Measurements from ENCODE around the gene CARD16.
"Not testable (repeated sequence)": the region's sequence is repeated elsewhere in the genome, so short reads cannot be mapped to it uniquely, and the experiment has no call there.

The CARD16 gene

DNA sequence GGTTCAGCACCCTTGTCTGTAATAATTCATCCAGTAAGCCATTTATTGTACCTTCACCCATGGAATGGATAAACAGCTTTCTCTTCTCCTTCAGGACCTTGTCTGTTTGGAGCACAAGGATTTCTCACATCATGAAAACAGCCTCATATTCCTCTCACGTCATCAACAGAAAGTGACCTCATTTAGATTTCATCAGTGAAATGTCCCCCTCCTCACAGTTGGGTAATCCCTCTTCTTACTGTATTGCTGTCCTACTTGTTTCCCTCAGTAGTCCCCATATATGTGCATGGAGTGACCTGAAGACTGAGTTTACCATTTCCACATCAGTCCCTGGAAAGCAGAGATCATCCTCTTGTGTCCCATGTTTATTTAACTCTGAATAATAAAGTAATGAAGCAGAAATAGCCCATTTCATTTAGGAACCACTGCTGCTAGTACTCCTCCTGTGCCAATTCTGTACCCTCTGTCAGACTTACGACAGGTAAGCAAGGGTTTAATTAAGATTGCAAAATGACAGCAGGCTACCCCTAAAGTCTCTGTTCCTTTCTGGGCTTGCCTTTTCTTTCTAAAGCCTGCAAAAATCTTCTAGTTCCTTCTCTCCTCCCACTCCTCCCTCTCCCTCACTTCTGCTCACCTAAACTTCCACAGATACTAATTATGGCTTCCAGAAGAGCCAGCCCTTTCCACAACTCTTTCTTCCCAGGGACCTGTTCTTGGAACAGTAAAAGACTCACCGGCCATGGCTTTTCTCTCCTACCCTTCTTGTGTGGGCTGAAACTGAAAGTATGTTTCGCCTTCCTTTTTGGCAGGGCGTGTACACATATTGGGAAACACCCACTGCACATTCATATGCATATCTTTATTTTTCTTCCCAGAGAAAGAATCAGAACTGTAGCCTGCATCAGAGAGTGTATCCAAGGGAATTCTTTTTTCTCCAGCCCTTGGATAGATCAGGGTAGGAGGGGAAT, at the start of gene CARD16:
Gene CARD16, minus strand, starts transcription at position 779 of the 968 bp plus-strand sequence. Its CDS starts 38 bp downstream, at position 741.
- not testable (repeated sequence) for H3K27ac ChIP-seq

DNA sequence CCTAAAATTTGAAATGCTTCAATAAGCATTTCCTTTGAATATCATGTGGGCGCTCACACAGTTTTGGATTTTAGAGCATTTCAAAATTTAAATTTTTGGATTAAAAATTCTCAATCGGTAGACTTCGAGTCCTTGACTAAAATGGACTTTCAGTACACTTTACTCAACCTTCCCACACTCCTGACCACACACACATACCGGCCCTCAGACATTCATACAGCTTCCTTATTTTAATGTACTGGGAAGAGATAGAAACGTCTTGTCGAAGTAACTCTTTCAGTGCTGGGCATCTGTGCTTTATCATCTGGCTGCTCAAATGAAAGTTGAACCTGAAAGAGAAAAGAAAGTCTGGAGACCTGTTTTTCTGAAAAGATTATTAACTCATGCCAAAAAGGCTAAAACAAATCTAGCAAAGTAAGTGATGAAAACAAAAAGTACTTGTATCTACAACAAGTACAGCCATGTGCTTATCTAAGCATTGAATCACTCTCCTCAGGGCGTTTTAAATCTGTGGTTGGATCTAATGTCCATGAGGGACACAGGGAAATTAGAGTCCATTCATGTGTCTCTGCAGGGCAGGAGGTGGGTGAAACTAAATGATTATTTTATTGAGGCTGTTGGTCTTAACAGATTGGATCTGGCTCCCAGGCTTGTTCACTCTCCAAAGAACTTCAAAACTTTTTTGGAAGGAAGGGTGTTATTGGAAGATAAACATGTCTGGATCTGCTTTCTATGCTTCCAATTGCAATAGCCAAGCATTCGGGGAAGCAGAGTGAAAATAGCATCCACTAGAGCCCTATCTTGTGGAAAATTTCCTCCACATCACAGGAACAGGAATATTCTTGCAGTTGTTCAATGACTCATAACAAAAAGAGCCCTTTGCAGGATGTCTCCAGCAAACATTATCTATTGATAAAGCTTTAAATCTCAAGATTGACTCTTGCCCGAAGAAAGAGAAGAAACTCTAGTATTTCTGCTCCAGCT, 47.4 kb upstream of the CARD16 start:
- TF ChIP-seq ZFX (IDR thresholded peaks at IDR 0.05) = no peak
- TF ChIP-seq, protein P1, sequence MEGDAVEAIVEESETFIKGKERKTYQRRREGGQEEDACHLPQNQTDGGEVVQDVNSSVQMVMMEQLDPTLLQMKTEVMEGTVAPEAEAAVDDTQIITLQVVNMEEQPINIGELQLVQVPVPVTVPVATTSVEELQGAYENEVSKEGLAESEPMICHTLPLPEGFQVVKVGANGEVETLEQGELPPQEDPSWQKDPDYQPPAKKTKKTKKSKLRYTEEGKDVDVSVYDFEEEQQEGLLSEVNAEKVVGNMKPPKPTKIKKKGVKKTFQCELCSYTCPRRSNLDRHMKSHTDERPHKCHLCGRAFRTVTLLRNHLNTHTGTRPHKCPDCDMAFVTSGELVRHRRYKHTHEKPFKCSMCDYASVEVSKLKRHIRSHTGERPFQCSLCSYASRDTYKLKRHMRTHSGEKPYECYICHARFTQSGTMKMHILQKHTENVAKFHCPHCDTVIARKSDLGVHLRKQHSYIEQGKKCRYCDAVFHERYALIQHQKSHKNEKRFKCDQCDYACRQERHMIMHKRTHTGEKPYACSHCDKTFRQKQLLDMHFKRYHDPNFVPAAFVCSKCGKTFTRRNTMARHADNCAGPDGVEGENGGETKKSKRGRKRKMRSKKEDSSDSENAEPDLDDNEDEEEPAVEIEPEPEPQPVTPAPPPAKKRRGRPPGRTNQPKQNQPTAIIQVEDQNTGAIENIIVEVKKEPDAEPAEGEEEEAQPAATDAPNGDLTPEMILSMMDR (conservative IDR thresholded peaks at IDR 0.05) = no peak
- H3K27ac ChIP-seq = no peak overlapping the region

DNA sequence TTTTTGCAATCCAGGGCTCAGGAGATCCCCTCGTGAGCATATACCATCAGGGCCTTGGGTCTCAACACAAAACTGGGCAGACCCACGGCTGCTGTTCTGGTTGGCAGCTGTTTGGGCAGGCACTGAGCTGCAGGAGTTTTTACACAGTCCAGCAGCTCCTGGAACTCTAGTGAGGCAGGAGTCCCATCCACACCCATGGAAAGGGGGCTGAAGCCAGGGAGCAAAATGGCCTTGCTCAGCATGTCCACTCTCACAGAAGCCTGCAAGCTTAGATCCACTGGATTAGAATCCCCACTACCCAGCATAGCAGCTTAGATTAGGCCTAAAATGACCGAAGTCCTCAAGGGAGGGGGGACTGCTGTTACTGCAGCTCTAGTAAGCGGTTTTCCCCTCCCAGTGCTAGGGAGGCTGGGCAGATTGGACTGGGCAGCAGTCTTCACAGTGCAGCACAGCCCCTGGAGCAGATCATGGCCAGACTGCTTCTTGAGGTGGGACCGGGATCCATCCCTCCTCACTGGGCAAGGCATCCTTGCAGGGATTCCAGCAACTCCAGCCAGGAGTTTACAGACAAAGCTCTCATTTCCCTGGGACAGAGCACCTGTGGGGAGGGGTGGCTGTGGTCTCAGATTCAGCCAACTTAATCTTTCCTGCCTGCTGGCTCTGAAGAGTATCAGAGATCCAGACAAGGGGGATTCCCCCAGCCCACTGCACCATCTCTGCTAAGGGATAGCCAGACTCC, 36.4 kb upstream of the CARD16 start:
- no peak overlapping the region for H3K27ac ChIP-seq
- no peak for TF ChIP-seq ZFX (IDR thresholded peaks at IDR 0.05)
- TF ChIP-seq, protein P1 (conservative IDR thresholded peaks at IDR 0.05) = no peak

DNA sequence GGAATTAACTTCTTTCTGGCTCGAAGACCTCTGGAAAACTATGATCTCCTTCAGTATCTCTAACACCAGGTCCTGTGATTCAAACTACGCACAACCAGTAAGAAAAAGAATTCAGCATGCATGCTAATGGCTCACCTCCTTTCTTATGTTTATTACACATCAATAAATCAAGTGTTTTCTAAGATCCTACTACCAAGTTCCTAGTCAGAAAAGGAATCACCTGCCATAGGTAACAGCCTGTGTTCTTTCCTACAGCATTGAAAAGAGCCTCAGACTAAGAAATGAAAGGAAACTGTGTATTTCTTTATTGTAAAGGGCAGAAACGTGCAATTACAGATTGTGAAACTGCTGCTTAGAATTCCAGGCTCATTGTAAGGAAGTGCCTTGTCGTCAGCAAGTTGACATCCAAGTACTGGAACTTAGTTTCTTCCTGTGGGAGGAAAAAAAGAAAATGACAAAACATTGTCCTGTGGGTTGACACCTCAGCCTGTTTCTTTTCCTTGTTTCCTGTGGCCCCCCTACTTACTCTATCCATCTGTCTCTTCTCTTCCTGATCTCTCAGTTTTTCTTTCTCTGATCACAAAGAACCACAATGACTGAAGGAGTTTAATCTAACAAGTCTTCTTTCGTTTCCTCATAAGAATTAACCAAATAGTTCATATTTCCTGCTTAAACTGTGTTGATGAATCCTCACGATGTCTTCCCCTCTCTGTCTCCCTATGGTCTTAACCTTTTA, 35.2 kb upstream of the CARD16 start:
- H3K27ac ChIP-seq = not testable (repeated sequence)

DNA sequence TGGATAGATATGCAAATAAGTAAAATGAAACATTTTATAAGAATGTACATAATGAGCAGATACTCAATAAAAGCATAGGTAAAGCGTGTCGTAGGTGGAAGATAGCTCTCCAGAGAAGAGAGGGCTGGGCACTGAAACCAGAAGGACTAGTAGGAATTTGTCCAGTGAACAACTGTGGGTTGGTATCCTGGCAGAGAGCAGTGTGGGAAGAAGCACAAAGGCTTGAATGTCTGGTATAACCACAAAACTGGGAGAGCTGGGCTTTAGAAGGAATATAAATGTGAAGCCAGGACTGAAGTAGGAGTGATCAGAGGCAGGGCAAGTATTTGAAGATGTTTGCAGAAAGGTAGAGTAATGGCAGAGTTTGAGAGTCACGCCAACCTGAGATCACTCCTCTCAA, 33.1 kb upstream of the CARD16 start:
- H3K27ac ChIP-seq = no peak overlapping the region
- no peak for TF ChIP-seq ZFX (IDR thresholded peaks at IDR 0.05)

DNA sequence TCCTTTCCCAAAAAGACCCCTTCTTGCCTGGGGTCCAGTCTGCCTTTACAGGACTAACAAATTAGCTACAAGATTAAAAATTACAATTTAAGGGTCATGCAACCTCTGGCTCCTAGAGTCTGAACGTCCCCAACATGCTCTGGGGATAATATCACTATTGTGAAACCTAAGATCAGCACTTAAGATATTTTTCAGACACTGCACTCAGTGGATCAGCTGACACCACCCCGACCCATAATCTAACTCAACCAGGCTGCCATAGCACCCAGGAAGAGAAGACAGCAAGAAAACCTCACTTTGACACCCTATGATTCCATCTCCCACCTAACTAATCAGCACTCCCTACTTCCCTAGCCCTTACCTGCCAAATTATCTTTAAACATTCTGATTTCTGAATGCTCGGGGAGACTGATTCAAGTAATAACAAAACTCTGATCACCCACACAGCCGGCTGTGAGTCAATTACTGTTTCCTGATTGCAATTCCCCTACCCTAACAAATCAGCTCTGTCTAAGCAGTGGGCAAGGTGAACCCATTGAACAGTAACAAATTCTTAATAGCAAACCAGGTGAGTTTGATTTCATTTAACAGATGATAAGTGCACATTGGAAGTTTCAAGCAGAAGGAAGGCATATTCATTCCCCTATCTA, 32.1 kb upstream of the CARD16 start:
- H3K27ac ChIP-seq = not testable (repeated sequence)

DNA sequence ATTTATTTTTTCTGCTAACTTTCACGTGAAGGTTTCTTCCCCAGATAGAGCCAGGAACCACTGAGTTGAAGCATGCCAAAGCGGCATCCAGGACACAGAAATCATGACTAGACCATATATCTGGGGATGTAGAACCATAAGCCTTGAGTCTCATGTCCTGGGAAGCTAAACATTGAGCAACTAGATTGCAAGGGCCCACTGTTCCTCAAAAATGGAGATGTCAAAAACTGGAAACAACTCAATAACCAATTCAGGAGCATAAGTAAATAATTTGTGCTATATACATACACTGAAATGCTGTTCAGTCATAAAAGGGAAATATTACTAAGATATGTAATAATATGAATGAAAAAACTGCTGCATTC, 29.0 kb upstream of the CARD16 start:
- TF ChIP-seq, protein P1 (conservative IDR thresholded peaks at IDR 0.05) = no peak
- no peak for TF ChIP-seq ZFX (IDR thresholded peaks at IDR 0.05)
- H3K27ac ChIP-seq = no peak overlapping the region

DNA sequence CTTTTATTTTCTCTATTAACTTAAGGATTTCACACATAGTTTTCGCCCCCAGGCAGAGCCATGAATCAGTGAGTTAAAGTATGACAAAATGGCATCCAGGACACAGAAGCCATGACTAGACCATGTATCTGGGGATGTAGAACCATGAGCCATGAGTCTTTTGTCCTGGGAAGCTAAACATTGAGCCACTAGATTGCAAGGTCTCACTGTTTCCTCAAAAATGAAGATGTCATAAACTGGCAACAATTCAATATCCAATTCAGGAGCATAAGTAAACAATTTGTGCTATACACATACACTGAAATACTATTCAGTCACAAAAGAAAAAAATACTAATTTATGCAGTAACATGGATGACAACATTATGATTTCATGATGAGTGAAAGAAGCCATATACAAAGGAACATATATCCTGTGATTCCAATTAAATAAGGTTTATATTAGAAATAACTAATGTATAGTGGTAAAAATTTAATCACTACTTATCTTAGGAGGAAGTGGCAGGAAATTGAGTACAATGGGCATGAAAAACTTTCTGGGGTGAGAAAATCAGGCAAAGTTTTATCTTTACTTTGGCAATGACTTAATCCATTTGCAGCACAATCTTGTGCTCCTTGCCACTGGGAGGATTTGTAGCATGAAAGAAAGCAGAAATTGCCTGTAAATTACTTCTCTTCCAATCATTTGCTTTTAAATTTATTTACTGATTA, 28.5 kb upstream of the CARD16 start:
- TF ChIP-seq, protein P1 (conservative IDR thresholded peaks at IDR 0.05) = no peak
- TF ChIP-seq ZFX (IDR thresholded peaks at IDR 0.05) = no peak

DNA sequence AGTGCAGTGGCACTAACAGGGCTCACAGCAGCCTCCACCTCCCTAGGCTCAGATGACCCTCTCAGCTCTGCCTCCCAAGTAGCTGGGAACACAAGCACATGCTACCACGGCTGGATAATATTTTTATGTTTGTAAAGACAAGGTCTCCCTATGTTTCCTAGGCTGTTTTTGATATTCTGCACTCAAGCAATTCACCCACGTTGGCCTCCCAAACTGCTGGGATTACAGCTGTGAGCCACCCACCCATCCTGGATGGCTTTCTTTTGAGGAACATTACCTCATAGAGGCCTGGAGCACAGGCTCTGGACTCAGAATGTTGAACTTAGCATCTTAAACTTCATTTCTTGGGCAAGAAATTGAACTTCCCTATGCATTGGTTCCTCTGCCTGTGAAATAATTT, 26.9 kb upstream of the CARD16 start:
- not testable (repeated sequence) for H3K27ac ChIP-seq

More for the DNA sequence above, 28.5 kb upstream of the CARD16 start:
- no peak overlapping the region for H3K27ac ChIP-seq
